ENCODE results near the gene DLG3. TPM values are rescaled to one million over a fixed set of nuclear protein-coding genes. Genes with fewer than 3 reads are reported as not detected.

DLG3 gene
- total and polyA plus RNA-seq, 9 donors = 12.6 to 40.5 (median 27.3) TPM

DNA sequence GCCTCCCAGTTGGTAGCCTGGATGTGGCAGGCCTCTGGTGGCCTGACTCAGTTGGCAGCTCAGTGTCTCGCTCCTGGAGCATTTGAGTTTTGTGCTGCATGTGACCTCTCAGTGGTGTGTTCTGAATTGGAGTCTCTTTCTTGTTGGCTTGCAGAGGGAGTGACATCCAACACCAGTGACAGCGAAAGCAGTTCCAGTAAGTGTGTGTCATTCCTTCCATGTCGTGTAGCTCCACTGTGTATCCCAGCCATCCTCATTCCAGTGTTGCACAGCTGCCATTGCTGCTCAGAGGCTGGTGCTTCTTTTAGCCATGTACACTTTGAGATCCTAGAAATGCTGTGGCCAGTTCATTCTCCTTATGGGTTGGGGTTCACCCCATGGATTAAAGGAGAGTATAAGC is 52.4 kb downstream of the DLG3 start:
- WGBS, 3 donors = 74 to 87% (median 78%) methylated on average over 3 of the region's 3 CpGs
- intact Hi-C loops (cut with DNase I) = no loop called here
- Histone ChIP-seq H3K9me3 (no peaks in the 10 kb centered on the region), H3K27me3 (no peaks in the 10 kb centered on the region), H3K4me3 (no peak overlapping the region), H3K27ac (no peak overlapping the region), H3K4me1 (ENCODE audit: insufficient read depth) (no peaks in the 10 kb centered on the region), H3K36me3 (no peaks in the 10 kb centered on the region)
- DNase-seq = no peak
- TF ChIP-seq, protein P1, sequence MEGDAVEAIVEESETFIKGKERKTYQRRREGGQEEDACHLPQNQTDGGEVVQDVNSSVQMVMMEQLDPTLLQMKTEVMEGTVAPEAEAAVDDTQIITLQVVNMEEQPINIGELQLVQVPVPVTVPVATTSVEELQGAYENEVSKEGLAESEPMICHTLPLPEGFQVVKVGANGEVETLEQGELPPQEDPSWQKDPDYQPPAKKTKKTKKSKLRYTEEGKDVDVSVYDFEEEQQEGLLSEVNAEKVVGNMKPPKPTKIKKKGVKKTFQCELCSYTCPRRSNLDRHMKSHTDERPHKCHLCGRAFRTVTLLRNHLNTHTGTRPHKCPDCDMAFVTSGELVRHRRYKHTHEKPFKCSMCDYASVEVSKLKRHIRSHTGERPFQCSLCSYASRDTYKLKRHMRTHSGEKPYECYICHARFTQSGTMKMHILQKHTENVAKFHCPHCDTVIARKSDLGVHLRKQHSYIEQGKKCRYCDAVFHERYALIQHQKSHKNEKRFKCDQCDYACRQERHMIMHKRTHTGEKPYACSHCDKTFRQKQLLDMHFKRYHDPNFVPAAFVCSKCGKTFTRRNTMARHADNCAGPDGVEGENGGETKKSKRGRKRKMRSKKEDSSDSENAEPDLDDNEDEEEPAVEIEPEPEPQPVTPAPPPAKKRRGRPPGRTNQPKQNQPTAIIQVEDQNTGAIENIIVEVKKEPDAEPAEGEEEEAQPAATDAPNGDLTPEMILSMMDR (IDR thresholded peaks at IDR 0.05) = no peak
- TF ChIP-seq POLR2A (IDR thresholded peaks at IDR 0.05) = no peak

DNA sequence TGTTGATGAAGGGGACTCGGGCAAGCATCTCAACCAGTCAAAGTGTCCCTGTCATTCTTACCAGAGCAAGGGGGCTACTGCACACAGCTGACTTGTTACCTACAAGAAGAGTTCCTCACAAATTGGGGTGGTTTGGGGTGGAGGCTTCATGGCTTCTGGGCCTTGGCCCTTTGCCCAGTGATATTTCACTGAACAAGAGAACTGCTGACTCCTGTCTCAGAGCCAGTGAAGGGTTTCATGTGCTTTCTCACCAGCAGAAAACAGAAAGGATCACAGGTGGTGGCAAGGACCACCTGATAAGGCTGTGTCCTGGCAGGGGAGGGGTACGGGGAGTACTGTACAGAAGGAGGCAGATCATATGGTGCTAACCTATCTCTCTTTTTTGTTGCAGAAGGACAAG is 53.5 kb downstream of the DLG3 start:
- Histone ChIP-seq H3K27me3 (no peaks in the 10 kb centered on the region), H3K4me3 (no peak overlapping the region), H3K9me3 (no peaks in the 10 kb centered on the region), H3K27ac (no peak overlapping the region), H3K4me1 (ENCODE audit: insufficient read depth) (no peaks in the 10 kb centered on the region), H3K36me3 (no peaks in the 10 kb centered on the region)
- 57 to 72% (median 62%) methylated on average over 2 of the region's 2 CpGs for WGBS, 3 donors
- TF ChIP-seq POLR2A (IDR thresholded peaks at IDR 0.05) (no peak), EP300 (IDR thresholded peaks at IDR 0.05) (no peak)
- TF ChIP-seq, protein P1 (IDR thresholded peaks at IDR 0.05) = no peak
- intact Hi-C loops (cut with DNase I) = no loop called here
- no peak for DNase-seq

DNA sequence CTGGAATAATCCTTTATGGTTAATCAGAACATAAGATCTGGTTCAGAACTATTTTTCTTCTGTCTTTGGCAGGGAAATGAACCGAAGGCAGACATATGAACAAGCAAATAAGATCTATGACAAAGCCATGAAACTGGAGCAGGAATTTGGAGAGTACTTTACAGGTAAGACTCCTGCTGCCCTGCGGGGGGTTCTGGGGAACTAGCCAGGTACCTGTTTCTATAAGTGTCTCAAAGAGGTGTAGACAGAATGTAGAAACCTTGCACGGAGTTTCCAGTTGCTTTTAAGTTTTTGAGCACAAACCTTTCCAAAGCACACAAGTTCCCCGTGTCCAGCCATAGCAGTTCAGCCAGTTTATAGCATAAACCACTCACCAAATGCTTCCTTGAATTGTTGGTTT is 56.2 kb downstream of the DLG3 start:
- Histone ChIP-seq H3K27ac (no peak overlapping the region), H3K4me3 (no peak overlapping the region), H3K4me1 (ENCODE audit: insufficient read depth) (no peaks in the 10 kb centered on the region), H3K27me3 (no peaks in the 10 kb centered on the region), H3K9me3 (no peaks in the 10 kb centered on the region), H3K36me3 (no peaks in the 10 kb centered on the region)
- 76 to 81% (median 76%) methylated on average over 4 of the region's 4 CpGs for WGBS, 3 donors
- DNase-seq = no peak
- TF ChIP-seq POLR2A (IDR thresholded peaks at IDR 0.05) (no peak), EP300 (IDR thresholded peaks at IDR 0.05) (no peak)
- TF ChIP-seq, protein P1 (IDR thresholded peaks at IDR 0.05) = no peak
- intact Hi-C loops (cut with DNase I) = no loop called here

- Histone ChIP-seq H3K36me3 (no peaks in the 10 kb centered on the region), H3K9me3 (no peaks in the 10 kb centered on the region), H3K27ac (no peak overlapping the region), H3K4me3 (no peak overlapping the region), H3K4me1 (ENCODE audit: insufficient read depth) (no peaks in the 10 kb centered on the region), H3K27me3 (no peaks in the 10 kb centered on the region)
- no peak for DNase-seq
- intact Hi-C loops (cut with DNase I) = no loop called here
- TF ChIP-seq, protein P1 (IDR thresholded peaks at IDR 0.05) = no peak
- TF ChIP-seq POLR2A (IDR thresholded peaks at IDR 0.05) = no peak
- TF ChIP-seq EP300 (IDR thresholded peaks at IDR 0.05) = no peak
- 65 to 68% (median 67%) methylated on average over 6 of the region's 6 CpGs for WGBS, 3 donors
These were observed 60.3 kb downstream of the DLG3 start for GRCh38 chrX:70504772-70505450.

Data from ovary (tissue), 9 donors.